NCI-H2171 (cell line): ENCODE measurements around the gene BPIFB6.

ENCODE experiments used
- DNase-seq: peaks from one replicate; lab custom pipeline; 2025; lab: John Stamatoyannopoulos, UW

The BPIFB6 gene

DNA sequence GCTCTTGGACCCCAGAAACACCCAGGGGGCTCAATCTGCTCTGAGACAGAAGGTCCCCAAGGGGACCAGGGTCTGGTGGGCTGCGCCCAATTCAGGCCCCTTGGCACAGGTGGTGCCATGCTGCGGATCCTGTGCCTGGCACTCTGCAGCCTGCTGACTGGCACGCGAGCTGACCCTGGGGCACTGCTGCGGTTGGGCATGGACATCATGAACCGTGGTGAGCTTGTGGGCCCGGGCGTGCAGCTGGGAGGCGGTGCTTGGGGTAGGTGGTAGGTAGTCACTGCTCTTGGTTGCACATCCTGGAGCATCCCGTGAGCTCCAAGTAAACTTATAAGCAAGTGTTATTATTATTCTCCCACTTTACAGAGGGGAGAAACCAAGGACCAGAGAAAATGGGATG lies at the start of gene BPIFB6:
BPIFB6 (plus strand) TSS at position 118 of the 400 bp plus-strand sequence; CDS start at position 118, 0 bp downstream.
- DNase-seq = no peak

GRCh38 chr20:32982617-32983458 lies 48.6 kb upstream of the BPIFB6 start:
- DNase-seq = no peak

- no peak for DNase-seq
Measured at GRCh38 chr20:32983459-32984112, 47.9 kb upstream of the BPIFB6 start.

- no peak for DNase-seq
Measured at GRCh38 chr20:32984196-32984595, 47.3 kb upstream of the BPIFB6 start.

GRCh38 chr20:32984631-32985354 lies 46.7 kb upstream of the BPIFB6 start:
- no peak for DNase-seq

DNA sequence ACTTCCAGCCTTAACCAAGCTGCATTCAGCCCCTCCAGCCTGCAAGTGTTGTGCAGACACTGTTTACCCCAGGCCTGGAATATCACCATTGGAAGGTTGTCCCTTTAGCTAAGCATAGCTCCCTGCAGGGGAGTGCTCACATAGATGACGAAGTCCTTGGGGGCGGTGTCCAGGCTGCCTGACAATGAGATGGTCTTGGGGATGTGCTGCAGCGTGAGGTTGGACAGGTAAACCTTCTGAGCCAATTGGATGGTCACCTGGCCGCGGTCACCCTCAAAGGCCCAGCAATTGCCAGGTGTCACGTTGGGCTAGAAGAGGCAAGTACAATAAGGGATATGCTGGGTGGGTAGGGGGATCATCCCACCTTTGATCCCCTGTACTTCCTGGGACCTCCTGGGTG lies 45.9 kb upstream of the BPIFB6 start:
- DNase-seq = no peak

DNA sequence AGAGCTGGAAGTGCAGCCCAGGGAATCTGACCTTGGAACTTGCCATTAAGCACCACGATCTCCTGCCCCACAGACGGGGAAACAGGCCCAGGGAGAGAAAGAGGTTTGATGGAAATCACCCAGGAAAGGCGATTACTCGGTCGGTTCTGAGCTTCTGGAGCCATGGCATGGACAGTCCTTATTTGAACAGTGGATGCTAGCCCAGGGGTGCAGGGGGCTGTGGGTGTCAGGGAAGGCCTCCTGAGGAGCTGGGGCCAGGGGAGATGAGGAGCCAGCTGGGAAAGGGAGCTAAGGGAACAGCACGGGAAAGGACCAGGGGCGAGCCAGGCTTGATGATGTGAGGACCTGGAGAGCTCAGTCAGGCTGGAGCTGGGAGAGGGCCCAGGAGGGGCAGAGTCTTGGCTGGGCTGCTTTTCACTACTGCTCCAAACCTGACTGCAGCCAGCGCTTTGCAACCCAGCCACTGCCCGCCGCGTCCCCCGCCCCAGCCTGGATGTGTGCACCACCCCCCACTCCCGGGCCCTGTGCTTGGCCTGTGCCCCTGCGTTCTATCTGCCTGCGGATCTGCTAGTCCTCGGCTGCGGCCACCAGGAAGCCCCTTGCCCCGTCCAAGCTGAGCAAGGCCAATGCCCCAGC lies 45.0 kb upstream of the BPIFB6 start:
- no peak for DNase-seq

- DNase-seq = no peak
Measured at GRCh38 chr20:32987044-32987825, 44.2 kb upstream of the BPIFB6 start.

GRCh38 chr20:32988008-32988407 lies 43.4 kb upstream of the BPIFB6 start:
- no peak for DNase-seq

DNA sequence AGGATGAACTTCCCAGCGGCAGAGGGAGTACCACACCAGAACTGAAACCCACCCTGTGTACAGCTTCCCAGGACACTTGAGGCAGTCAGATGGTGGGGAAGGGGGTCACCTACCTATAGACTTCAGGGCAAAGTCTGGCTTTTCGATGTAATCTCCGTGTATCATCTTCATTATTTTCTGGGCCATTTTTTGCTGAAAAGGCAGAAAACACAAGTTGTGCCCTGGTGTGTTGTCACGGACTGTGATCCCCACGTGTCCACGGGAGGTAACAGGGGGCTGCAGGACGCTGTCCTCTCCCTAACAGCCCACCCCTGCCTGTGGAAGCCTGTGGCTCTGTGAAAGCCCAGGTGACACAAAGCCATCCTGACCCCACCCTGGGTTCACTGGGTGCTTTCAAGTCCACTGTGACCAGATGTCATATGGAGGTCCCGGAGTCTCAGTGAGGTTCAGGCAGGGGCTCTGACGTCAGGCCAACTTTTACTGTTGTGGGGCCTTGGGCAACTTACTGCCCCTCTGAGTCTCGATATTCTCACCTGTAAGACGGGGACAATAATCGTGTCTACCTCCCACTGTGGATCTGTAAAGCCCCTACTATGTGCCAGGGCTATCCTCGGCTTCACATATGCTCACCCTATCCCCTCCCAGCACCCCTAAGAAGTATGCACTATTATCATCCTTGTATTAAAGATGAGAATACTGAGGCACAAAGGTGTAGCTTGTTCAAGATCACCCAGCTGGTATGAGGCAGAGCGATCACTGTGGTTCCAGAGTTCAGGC lies 41.8 kb upstream of the BPIFB6 start:
- DNase-seq = no peak

DNA sequence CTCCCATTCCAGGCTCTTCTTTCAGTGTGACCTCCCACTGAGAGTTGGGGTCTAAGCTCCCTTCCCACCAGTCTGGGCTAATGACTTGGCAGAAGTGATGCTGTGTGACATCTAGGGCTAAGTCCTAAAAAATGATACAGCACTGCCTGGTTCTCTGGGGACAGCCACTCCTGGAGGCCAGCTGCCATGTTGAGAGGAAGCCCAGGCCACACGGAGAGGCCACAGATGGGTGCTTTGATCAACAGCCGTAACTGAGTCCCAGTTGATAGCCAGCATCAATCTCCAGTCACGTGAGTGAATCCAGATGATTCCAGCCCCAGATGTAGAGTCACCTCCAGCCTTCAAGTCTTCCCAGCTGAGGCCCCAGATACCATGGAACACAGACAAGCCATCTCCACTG lies 41.0 kb upstream of the BPIFB6 start:
- DNase-seq = no peak

DNA sequence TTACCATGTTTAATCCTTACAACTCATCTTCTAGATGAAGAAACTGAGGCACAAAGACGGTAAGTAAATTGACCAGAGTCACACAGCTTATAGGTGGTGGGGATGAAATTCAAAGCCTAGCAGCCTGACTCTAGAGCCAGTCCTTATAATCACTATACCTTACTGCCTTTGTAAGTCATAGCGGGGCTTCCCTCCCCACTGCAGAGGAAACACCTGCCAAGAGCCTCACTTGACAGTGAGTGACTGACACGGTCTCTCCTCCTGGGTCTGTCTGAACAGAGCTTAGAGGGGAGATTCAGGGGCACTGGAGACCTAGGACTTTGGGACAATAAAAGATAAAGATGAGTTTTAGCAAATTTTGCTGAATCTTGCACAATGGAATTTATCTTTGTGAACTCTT lies 40.1 kb upstream of the BPIFB6 start:
- no peak for DNase-seq

DNA sequence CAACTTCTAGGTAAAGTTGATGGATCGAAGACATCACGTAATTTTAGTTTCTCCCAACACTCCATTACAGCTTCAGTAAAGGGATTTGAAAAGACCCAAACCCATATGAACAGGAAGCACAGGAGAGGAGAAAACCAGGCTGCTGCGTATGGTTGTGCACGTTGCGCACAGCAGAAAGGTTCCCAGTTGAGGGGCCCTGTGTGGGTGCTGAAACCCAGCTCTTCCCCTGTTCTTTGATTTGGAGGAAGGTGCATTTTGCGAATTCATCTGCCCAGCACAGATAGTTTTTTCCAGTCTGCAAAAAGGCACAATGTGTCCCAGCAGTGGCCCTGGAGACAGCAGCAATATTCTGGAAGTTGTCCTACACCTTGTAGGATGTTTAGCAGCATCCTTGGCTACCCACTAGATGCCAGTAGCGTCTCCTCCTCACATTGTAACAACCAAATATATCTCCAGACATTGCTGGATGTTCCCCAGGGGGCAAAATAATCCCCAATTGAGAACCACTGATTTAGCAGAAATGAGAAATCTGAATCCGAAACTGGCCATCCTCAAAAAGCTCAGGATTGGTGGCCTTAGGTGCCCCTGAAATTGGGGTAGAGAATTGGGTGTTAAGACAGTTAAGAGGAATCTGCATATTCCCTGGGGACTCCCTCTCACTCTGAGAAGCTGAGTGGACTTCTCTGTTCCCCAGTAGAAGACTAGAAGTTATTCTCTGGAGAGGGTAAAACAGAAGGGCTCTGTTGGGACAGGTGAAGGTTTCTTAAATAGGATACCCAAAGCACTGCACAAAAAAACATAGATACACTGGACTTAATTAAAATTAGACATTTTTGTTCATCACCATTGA lies 39.4 kb upstream of the BPIFB6 start:
- no peak for DNase-seq

GRCh38 chr20:32993496-32994050 lies 37.9 kb upstream of the BPIFB6 start:
- DNase-seq = no peak

DNA sequence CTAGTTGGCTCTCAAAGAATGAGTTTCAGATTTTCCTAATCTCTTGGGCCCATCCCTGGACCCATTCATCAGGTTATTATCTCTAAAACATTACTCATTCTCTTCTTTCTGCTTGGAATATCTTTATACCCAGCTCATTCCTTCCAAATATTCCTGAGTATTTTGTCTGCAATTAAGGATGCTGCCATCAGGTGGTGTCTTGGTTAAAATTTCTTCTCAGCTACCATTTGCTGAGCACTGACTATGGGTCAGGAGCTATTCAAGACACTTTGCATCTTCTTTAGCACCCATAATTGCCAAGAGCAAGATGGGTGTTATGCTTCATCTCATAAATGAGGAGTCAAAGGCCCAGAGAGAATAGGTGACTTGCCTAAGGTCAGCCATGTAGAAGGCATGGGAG lies 35.6 kb upstream of the BPIFB6 start:
- no peak for DNase-seq

GRCh38 chr20:32997431-32997830 lies 34.0 kb upstream of the BPIFB6 start:
- DNase-seq = no peak

GRCh38 chr20:32999603-33000250 lies 31.7 kb upstream of the BPIFB6 start:
- DNase-seq = no peak

DNA sequence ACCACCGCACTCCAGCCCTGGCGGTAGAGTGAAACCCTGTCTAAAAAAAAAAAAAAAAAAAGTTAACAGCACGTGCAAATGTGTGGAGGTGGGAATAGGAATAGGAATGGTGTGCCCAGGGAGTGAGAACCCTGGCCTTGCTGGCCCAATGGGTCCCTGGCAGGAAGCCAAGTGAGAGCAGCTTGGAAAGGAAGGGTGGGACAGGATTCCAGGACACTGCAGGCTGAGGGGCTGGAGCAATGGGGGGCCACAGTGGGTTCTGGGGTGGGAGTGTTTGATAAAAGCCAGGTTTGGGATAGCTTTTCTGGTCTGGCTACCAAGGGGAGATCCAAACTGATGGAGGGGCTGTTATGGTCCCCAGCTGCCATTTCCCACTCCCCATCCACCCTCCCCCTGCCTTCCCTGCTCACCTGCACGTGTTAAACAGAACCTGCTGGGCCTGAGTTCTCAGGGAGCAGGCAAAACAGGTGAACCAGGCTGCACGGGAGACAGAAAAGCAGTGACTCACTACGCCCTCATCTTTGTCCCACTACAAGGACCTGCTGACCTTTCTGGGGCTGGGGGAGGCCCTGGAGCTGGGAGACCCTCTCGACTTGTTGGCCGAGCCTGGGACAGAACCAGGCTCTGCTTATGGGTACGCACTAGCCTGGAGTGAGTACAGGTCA lies 30.5 kb upstream of the BPIFB6 start:
- DNase-seq = no peak
